Prostate gland (tissue), 2 donors: Measurements from ENCODE around the gene ZNF18.

ENCODE experiments used
- POLR2A ChIP-seq: fragments of 450-650 bp; IDR thresholded peaks from one replicate; pipeline ENCODE4 v1.6.1; 2016; ENCODE audit warnings: antibody characterized with exemption, mild to moderate bottlenecking
- POLR2AphosphoS5 ChIP-seq: sonication (generic); formaldehyde crosslinking; IDR thresholded peaks from one replicate; pipeline ENCODE4 v1.6.1; 2017; ENCODE audit warnings: antibody characterized with exemption
- TF ChIP-seq, protein P1 (sequence below), 4 experiments: fragments of 200-600 bp in 2 of 4; fragments of 450-650 bp in 2 of 4; sonication (generic) in 2 of 4; IDR thresholded peaks; 1 replicate in 3 of 4; 2 replicates in 1 of 4; pipeline ENCODE4 v1.5.1; 2016 to 2019; ENCODE audit warnings: antibody characterized with exemption in 4 of 4, mild to moderate bottlenecking in 2 of 4, moderate library complexity in 2 of 4

DNA sequence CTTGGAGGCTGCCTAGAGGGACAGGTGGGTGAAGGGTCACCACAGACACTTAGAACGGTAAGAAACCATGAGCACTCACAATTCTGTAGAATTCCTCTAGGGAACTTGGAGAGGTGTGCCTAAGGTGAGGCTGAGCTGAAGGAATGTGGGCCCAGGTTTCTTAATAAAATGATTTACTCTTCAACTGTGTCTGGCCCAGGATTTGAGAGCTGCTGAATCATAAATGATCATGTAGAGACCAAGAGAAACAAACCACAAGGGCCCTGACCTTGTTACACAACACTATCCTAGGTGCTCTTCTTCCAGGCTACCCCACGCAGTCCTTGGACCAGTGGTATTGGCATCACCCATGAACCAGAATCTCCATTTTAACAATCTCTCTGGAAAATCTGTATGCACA, 27.7 kb downstream of the ZNF18 start:
- TF ChIP-seq, protein P1, sequence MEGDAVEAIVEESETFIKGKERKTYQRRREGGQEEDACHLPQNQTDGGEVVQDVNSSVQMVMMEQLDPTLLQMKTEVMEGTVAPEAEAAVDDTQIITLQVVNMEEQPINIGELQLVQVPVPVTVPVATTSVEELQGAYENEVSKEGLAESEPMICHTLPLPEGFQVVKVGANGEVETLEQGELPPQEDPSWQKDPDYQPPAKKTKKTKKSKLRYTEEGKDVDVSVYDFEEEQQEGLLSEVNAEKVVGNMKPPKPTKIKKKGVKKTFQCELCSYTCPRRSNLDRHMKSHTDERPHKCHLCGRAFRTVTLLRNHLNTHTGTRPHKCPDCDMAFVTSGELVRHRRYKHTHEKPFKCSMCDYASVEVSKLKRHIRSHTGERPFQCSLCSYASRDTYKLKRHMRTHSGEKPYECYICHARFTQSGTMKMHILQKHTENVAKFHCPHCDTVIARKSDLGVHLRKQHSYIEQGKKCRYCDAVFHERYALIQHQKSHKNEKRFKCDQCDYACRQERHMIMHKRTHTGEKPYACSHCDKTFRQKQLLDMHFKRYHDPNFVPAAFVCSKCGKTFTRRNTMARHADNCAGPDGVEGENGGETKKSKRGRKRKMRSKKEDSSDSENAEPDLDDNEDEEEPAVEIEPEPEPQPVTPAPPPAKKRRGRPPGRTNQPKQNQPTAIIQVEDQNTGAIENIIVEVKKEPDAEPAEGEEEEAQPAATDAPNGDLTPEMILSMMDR (IDR thresholded peaks at IDR 0.05): no peak
- no peak for TF ChIP-seq POLR2A
- no peak for TF ChIP-seq POLR2AphosphoS5
